SK-N-SH (cell line): ENCODE measurements around the gene LRRC2. TPM values are rescaled to one million over a fixed set of nuclear protein-coding genes. Genes with fewer than 3 reads are reported as not detected.

Source experiments
- CTCF ChIA-PET: fragments of 300-600, 350-600 bp; formaldehyde crosslinking; extraction: SDS; loops from one replicate; lab custom pipeline; 2021; lab: Yijun Ruan, JAX
- POLR2A ChIA-PET: fragments of 350-600 bp; sonication (Branson Sonifier 250); formaldehyde crosslinking; extraction: SDS; loops from one replicate; lab custom pipeline; 2020; ENCODE audit warnings: antibody characterized with exemption, inconsistent platforms; lab: Yijun Ruan, JAX
- DNase-seq: peaks from one replicate; pipeline ENCODE4 v3.0.0; 2012
- H2AFZ ChIP-seq: fragments of 200-600 bp; sonication (generic); 2 replicates; pipeline ENCODE4 v1.8.1; 2016; ENCODE audit warnings: antibody characterized with exemption, mild to moderate bottlenecking, low read depth
- H3F3A ChIP-seq: fragments of 200-600 bp; sonication (generic); replicated peaks from 2 replicates; pipeline ENCODE3; 2016; ENCODE audit warnings: antibody characterized with exemption, mild to moderate bottlenecking; ENCODE audit not compliant: insufficient read depth
- H3K27ac ChIP-seq, 2 experiments: fragments of 200-500 bp in 1 of 2; fragments of 200-600 bp in 1 of 2; sonication (Bioruptor generic) in 1 of 2; sonication (generic), shearing (Covaris generic) in 1 of 2; 2 replicates each; pipeline versions ENCODE4 v1.5.1 to v1.6.1; 2014 to 2016; ENCODE audit warnings: low read depth in 2 of 2, inconsistent platforms in 1 of 2, low read length in 1 of 2, mild to moderate bottlenecking in 1 of 2, mixed read lengths in 1 of 2
- H3K27me3 ChIP-seq: fragments of 200-600 bp; sonication (generic), shearing (Covaris generic); 2 replicates; pipeline ENCODE4 v1.6.1; 2016; ENCODE audit warnings: mixed run types; ENCODE audit not compliant: insufficient read depth
- H3K36me3 ChIP-seq, 2 experiments: fragments of 200-500 bp in 1 of 2; fragments of 200-600 bp in 1 of 2; sonication (Bioruptor generic) in 1 of 2; sonication (generic) in 1 of 2; replicated peaks in 1 of 2; 2 replicates each; pipeline versions ENCODE3 to v1.5.1; 2014 to 2016; ENCODE audit warnings: low read length in 1 of 2, mild to moderate bottlenecking in 1 of 2; ENCODE audit not compliant: insufficient read depth in 2 of 2, control insufficient read depth in 1 of 2
- H3K4me1 ChIP-seq, 2 experiments: fragments of 200-500 bp in 1 of 2; fragments of 200-600 bp in 1 of 2; sonication (Bioruptor generic) in 1 of 2; sonication (generic), shearing (Covaris generic) in 1 of 2; 2 replicates each; pipeline versions ENCODE4 v1.5.1 to v1.6.1; 2014 to 2016; ENCODE audit warnings: low read depth in 1 of 2, low read length in 1 of 2, mixed run types in 1 of 2; ENCODE audit not compliant: insufficient read depth in 2 of 2, control insufficient read depth in 1 of 2
- H3K4me2 ChIP-seq: fragments of 200-600 bp; sonication (generic), shearing (Covaris generic); 2 replicates; pipeline ENCODE4 v1.6.1; 2017; ENCODE audit warnings: mixed run types
- H3K4me3 ChIP-seq, 2 experiments: fragments of 200-500 bp in 1 of 2; fragments of 200-600 bp in 1 of 2; sonication (Bioruptor generic) in 1 of 2; sonication (generic), shearing (Covaris generic) in 1 of 2; 2 replicates each; pipeline versions ENCODE4 v1.5.1 to v1.8.1; 2014 to 2016; ENCODE audit warnings: low read depth in 2 of 2, inconsistent platforms in 1 of 2, low read length in 1 of 2, mild to moderate bottlenecking in 1 of 2, mixed read lengths in 1 of 2, moderate library complexity in 1 of 2
- H3K79me2 ChIP-seq: fragments of 200-600 bp; sonication (generic); 2 replicates; pipeline ENCODE4 v1.8.1; 2017; ENCODE audit warnings: mild to moderate bottlenecking; ENCODE audit not compliant: insufficient read depth
- H3K9ac ChIP-seq: fragments of 200-600 bp; sonication (generic); 2 replicates; pipeline ENCODE4 v1.6.1; 2017; ENCODE audit warnings: mixed run types
- H3K9me2 ChIP-seq: fragments of 200-600 bp; sonication (generic); 2 replicates; pipeline ENCODE4 v1.6.1; 2017; ENCODE audit warnings: mixed run types
- H3K9me3 ChIP-seq: fragments of 200-600 bp; sonication (generic); 2 replicates; pipeline ENCODE4 v1.6.1; 2017; ENCODE audit warnings: mixed run types, mild to moderate bottlenecking, moderate library complexity
- H4K20me1 ChIP-seq: fragments of 200-600 bp; sonication (generic); 2 replicates; pipeline ENCODE4 v1.6.1; 2017; ENCODE audit warnings: mild to moderate bottlenecking, mixed run types; ENCODE audit not compliant: insufficient read depth
- ELF1 ChIP-seq: IDR thresholded peaks from 2 replicates; pipeline ENCODE4 v1.4.0; 2012
- FOSL2 ChIP-seq: IDR thresholded peaks from 2 replicates; pipeline ENCODE4 v1.4.0; 2012; ENCODE audit warnings: low read depth, mild to moderate bottlenecking, moderate library complexity, borderline replicate concordance
- POLR2AphosphoS5 ChIP-seq: IDR thresholded peaks from 2 replicates; pipeline ENCODE4 v1.6.1; 2012; ENCODE audit warnings: low read depth, low read length
- SMC3 ChIP-seq: IDR thresholded peaks from 2 replicates; pipeline ENCODE4 v1.6.1; 2012; ENCODE audit warnings: low read depth, low read length, improper control_type of control experiment
- polyA plus RNA-seq, 3 experiments: library from polyadenylated mRNA; depleted of rRNA; stranded (reverse); fragments of >200 nt; gene quantifications; 2 replicates each; pipeline ENCODE4 v1.2.3, GENCODE V29; 2012
- TF ChIP-seq, protein P1 (sequence below): fragments of 150-350 bp; IDR thresholded peaks from 2 replicates; pipeline ENCODE4 v1.6.1; 2016; ENCODE audit warnings: mild to moderate bottlenecking, low read depth, low read length
- TF ChIP-seq, protein P2 (sequence below): IDR thresholded peaks from 2 replicates; pipeline ENCODE4 v1.6.1; 2012; ENCODE audit warnings: mild to moderate bottlenecking, low read depth, low read length, moderate library complexity
- TF ChIP-seq, protein P3 (sequence below): IDR thresholded peaks from 2 replicates; pipeline ENCODE4 v1.4.0; 2012; ENCODE audit warnings: low read depth, borderline replicate concordance

Gene LRRC2
- polyA plus RNA-seq, 1 of the 3 experiments (the other 2 are of a cell fraction), result 0.13 TPM

DNA sequence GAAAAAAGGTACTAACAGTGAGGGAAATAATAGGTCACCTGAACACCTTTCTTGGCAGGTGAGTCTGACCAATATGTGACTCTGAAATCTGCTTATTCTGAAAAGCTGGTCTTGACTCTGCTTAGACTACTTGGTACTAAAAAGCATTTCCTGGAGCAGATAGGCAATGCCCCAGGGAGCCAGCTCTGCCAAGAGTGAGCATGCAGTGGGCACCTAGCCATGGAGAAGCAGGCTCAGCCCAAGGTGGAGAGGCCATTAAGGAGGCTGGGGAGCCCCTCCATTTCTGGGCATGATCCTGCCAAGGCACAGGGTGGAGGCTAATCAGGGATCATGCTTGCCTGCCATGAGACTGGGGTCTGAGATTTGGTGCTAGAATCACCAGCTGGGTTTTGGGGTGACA is 99.8 kb downstream of the LRRC2 start:
- H4K20me1 ChIP-seq, result no peaks in the 10 kb centered on the region
- DNase-seq, result no peak
- ChIA-PET CTCF (interaction anchor here (1.1 kb wide), 1 partner anchor 22 kb away, joined by 3 read pairs; no protein-coding TSS in a partner anchor), POLR2A (no interaction called here)
- no peak overlapping the region for H3K4me2 ChIP-seq
- no peak overlapping the region for H2AFZ ChIP-seq
- H3K4me3 ChIP-seq, result no peak overlapping the region
- H3F3A ChIP-seq, result no peaks in the 10 kb centered on the region
- no peaks in the 10 kb centered on the region; a peak in 1 of 4 replicates for H3K4me1 ChIP-seq
- no peaks in the 10 kb centered on the region for H3K9me2 ChIP-seq
- peaks cover 25% of the 10 kb centered on the region for H3K27me3 ChIP-seq
- no peaks in the 10 kb centered on the region for H3K79me2 ChIP-seq
- H3K9me3 ChIP-seq, result no peaks in the 10 kb centered on the region
- TF ChIP-seq ELF1, result no peak
- TF ChIP-seq, protein P1, sequence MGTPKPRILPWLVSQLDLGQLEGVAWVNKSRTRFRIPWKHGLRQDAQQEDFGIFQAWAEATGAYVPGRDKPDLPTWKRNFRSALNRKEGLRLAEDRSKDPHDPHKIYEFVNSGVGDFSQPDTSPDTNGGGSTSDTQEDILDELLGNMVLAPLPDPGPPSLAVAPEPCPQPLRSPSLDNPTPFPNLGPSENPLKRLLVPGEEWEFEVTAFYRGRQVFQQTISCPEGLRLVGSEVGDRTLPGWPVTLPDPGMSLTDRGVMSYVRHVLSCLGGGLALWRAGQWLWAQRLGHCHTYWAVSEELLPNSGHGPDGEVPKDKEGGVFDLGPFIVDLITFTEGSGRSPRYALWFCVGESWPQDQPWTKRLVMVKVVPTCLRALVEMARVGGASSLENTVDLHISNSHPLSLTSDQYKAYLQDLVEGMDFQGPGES, result no peak
- TF ChIP-seq SMC3, result no peak
- TF ChIP-seq, protein P2, sequence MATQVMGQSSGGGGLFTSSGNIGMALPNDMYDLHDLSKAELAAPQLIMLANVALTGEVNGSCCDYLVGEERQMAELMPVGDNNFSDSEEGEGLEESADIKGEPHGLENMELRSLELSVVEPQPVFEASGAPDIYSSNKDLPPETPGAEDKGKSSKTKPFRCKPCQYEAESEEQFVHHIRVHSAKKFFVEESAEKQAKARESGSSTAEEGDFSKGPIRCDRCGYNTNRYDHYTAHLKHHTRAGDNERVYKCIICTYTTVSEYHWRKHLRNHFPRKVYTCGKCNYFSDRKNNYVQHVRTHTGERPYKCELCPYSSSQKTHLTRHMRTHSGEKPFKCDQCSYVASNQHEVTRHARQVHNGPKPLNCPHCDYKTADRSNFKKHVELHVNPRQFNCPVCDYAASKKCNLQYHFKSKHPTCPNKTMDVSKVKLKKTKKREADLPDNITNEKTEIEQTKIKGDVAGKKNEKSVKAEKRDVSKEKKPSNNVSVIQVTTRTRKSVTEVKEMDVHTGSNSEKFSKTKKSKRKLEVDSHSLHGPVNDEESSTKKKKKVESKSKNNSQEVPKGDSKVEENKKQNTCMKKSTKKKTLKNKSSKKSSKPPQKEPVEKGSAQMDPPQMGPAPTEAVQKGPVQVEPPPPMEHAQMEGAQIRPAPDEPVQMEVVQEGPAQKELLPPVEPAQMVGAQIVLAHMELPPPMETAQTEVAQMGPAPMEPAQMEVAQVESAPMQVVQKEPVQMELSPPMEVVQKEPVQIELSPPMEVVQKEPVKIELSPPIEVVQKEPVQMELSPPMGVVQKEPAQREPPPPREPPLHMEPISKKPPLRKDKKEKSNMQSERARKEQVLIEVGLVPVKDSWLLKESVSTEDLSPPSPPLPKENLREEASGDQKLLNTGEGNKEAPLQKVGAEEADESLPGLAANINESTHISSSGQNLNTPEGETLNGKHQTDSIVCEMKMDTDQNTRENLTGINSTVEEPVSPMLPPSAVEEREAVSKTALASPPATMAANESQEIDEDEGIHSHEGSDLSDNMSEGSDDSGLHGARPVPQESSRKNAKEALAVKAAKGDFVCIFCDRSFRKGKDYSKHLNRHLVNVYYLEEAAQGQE, result no peak
- TF ChIP-seq, protein P3, sequence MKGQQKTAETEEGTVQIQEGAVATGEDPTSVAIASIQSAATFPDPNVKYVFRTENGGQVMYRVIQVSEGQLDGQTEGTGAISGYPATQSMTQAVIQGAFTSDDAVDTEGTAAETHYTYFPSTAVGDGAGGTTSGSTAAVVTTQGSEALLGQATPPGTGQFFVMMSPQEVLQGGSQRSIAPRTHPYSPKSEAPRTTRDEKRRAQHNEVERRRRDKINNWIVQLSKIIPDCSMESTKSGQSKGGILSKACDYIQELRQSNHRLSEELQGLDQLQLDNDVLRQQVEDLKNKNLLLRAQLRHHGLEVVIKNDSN, result no peak
- TF ChIP-seq FOSL2, result no peak
- no peak for TF ChIP-seq POLR2AphosphoS5
- no peak overlapping the region for H3K27ac ChIP-seq
- no peaks in the 10 kb centered on the region for H3K36me3 ChIP-seq
- no peak overlapping the region for H3K9ac ChIP-seq

Other genes with a start within 250 kb of the LRRC2 start
- gene CCR2, start 212.2 kb downstream of the LRRC2 start, polyA plus RNA-seq (2012; rRNA removed), result not detected in 2 replicates
- gene CCR5, start 195.4 kb downstream of the LRRC2 start, polyA plus RNA-seq (2012; rRNA removed), result not detected in 2 replicates
- gene CCRL2, start 159.0 kb downstream of the LRRC2 start, polyA plus RNA-seq (2012; rRNA removed), result not detected in 2 replicates
- gene LTF, start 101.4 kb downstream of the LRRC2 start, polyA plus RNA-seq (2012; rRNA removed), result not detected in 2 replicates
- not detected in 2 replicates for gene RTP3, start 68.3 kb downstream of the LRRC2 start, polyA plus RNA-seq (2012; rRNA removed)
- gene FAM240A, start 46.2 kb upstream of the LRRC2 start, polyA plus RNA-seq (2012; rRNA removed), result not detected in 2 replicates
- 0.18 and 0.58 TPM in 2 replicates for gene ALS2CL, start 127.4 kb upstream of the LRRC2 start, polyA plus RNA-seq (2012; rRNA removed)
- 0.03 and 0.10 TPM in 2 replicates for gene TMIE, start 135.1 kb upstream of the LRRC2 start, polyA plus RNA-seq (2012; rRNA removed)
- not detected in 2 replicates for gene PRSS50, start 151.6 kb upstream of the LRRC2 start, polyA plus RNA-seq (2012; rRNA removed)